SK-N-SH treated with all-trans-retinoic acid at 6 μM for 48 hours (cell line): ENCODE data around the gene PADI2.

ENCODE experiments used
- ATAC-seq: fragments of 200-7000 bp; cut with Tn5 transposase; 3 replicates; pipeline ENCODE4 v1.9.1; 2020; ENCODE audit warnings: mild to moderate bottlenecking, moderate library complexity
- ARNTL ChIP-seq: fragments of 450-650 bp; formaldehyde crosslinking; IDR thresholded peaks from 2 replicates; pipeline ENCODE4 v1.5.0; 2020; ENCODE audit warnings: low read depth, mild to moderate bottlenecking, moderate library complexity, borderline replicate concordance
- BACH2 ChIP-seq: fragments of 250-450 bp; sonication (Bioruptor Pico); IDR thresholded peaks from 2 replicates; pipeline ENCODE4 v1.9.0; 2021; ENCODE audit warnings: mild to moderate bottlenecking, borderline replicate concordance
- CSDC2 ChIP-seq: fragments of 250-450 bp; sonication (Bioruptor Pico); IDR thresholded peaks from 2 replicates; pipeline ENCODE4 v1.5.0; 2020; ENCODE audit warnings: mild to moderate bottlenecking, moderate library complexity
- ESRRG ChIP-seq: fragments of 250-450 bp; sonication (Bioruptor Pico); IDR thresholded peaks from 2 replicates; pipeline ENCODE4 v1.6.1; 2021; ENCODE audit warnings: mild to moderate bottlenecking
- GLIS3 ChIP-seq: fragments of 250-450 bp; sonication (Bioruptor Pico); IDR thresholded peaks from 2 replicates; pipeline ENCODE4 v1.5.0; 2020; ENCODE audit warnings: mild to moderate bottlenecking, moderate library complexity
- ISL1 ChIP-seq: fragments of 250-450 bp; sonication (Bioruptor Pico); IDR thresholded peaks from 2 replicates; pipeline ENCODE4 v2.1.2; 2022; ENCODE audit warnings: mild to moderate bottlenecking, moderate library complexity
- OSR1 ChIP-seq: fragments of 250-450 bp; sonication (Bioruptor Pico); IDR thresholded peaks from 2 replicates; pipeline ENCODE4 v1.8.0; 2022; ENCODE audit warnings: moderate library complexity, mild to moderate bottlenecking, inconsistent platforms
- PATZ1 ChIP-seq: fragments of 250-450 bp; sonication (Bioruptor Pico); IDR thresholded peaks from 2 replicates; pipeline ENCODE4 v1.8.0; 2020; ENCODE audit warnings: mild to moderate bottlenecking, moderate library complexity, borderline replicate concordance
- POU6F1 ChIP-seq: fragments of 250-450 bp; sonication (Bioruptor Pico); IDR thresholded peaks from 2 replicates; pipeline ENCODE4 v1.8.0; 2021; ENCODE audit warnings: low read depth, mild to moderate bottlenecking, moderate library complexity, borderline replicate concordance
- PPARA ChIP-seq: fragments of 250-450 bp; sonication (Bioruptor Pico); IDR thresholded peaks from 2 replicates; pipeline ENCODE4 v1.5.0; 2020; ENCODE audit warnings: mild to moderate bottlenecking, borderline replicate concordance
- RARB ChIP-seq: fragments of 250-450 bp; sonication (Bioruptor Pico); IDR thresholded peaks from 2 replicates; pipeline ENCODE4 v1.8.0; 2021; ENCODE audit warnings: mild to moderate bottlenecking, moderate library complexity
- TCF4 ChIP-seq: fragments of 250-450 bp; sonication (Bioruptor Pico); IDR thresholded peaks from 2 replicates; pipeline ENCODE4 v1.8.0; 2021; ENCODE audit warnings: mild to moderate bottlenecking, moderate library complexity, borderline replicate concordance
- TOX ChIP-seq: fragments of 250-450 bp; sonication (Bioruptor Pico); IDR thresholded peaks from 2 replicates; pipeline ENCODE4 v1.8.0; 2021; ENCODE audit warnings: mild to moderate bottlenecking, moderate library complexity, borderline replicate concordance
- ZC3H10 ChIP-seq: fragments of 250-450 bp; sonication (Bioruptor Pico); IDR thresholded peaks from 2 replicates; pipeline ENCODE4 v1.5.1; 2021; ENCODE audit warnings: mild to moderate bottlenecking, moderate library complexity
- ZFP3 ChIP-seq: fragments of 250-450 bp; sonication (Bioruptor Pico); IDR thresholded peaks from 2 replicates; pipeline ENCODE4 v1.5.0; 2020; ENCODE audit warnings: mild to moderate bottlenecking, moderate library complexity
- ZFP30 ChIP-seq: fragments of 450-650 bp; formaldehyde crosslinking; IDR thresholded peaks from 2 replicates; pipeline ENCODE4 v1.5.0; 2022; ENCODE audit warnings: mild to moderate bottlenecking, moderate library complexity
- ZNF565 ChIP-seq: fragments of 450-650 bp; formaldehyde crosslinking; conservative IDR thresholded peaks from 2 replicates; pipeline ENCODE4 v1.5.0; 2020; ENCODE audit warnings: low read depth, mild to moderate bottlenecking, moderate library complexity
- ZNF70 ChIP-seq: fragments of 450-650 bp; formaldehyde crosslinking; IDR thresholded peaks from 2 replicates; pipeline ENCODE4 v1.5.0; 2020; ENCODE audit warnings: mild to moderate bottlenecking, moderate library complexity
- ZNF8 ChIP-seq: fragments of 450-650 bp; formaldehyde crosslinking; IDR thresholded peaks from 2 replicates; pipeline ENCODE4 v1.5.0; 2020; ENCODE audit warnings: mild to moderate bottlenecking, moderate library complexity
- TF ChIP-seq, protein P1 (sequence below): fragments of 250-450 bp; sonication (Bioruptor Pico); IDR thresholded peaks from 2 replicates; pipeline ENCODE4 v1.5.1; 2021; ENCODE audit warnings: mild to moderate bottlenecking, moderate library complexity
- TF ChIP-seq, protein P2 (sequence below): fragments of 250-450 bp; sonication (Bioruptor Pico); IDR thresholded peaks from 2 replicates; pipeline ENCODE4 v1.5.1; 2020; ENCODE audit warnings: low read depth, mild to moderate bottlenecking, moderate library complexity

The PADI2 gene

DNA sequence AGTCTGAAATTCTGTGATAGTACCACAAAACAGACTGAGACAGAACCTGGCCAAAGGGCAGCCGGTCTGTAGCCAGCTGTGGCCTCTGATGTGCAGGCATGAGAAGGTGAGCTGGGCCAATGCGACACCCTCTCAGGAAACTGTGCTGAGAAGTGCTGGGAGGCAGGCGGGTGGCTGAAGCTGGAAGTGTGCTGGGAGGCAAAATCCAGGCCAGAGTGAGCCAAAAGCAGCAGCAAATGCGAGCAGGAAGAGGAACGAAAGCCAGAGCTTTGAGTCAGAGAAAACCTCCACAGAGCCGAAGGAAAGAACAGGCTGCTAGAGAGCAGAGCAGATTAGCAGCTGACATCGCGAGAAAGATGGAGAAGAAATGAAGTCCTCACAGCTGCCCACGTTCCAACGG, 97.4 kb downstream of the PADI2 start (continued):
- TF ChIP-seq, protein P1, sequence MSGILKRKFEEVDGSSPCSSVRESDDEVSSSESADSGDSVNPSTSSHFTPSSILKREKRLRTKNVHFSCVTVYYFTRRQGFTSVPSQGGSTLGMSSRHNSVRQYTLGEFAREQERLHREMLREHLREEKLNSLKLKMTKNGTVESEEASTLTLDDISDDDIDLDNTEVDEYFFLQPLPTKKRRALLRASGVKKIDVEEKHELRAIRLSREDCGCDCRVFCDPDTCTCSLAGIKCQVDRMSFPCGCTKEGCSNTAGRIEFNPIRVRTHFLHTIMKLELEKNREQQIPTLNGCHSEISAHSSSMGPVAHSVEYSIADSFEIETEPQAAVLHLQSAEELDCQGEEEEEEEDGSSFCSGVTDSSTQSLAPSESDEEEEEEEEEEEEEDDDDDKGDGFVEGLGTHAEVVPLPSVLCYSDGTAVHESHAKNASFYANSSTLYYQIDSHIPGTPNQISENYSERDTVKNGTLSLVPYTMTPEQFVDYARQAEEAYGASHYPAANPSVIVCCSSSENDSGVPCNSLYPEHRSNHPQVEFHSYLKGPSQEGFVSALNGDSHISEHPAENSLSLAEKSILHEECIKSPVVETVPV = no peak
- TF ChIP-seq ISL1 (CRISPR knock-in tag) = no peak

GRCh38 chr1:17020502-17020901, 98.7 kb downstream of the PADI2 start:
- TF ChIP-seq POU6F1 (CRISPR knock-in tag) (no peak), CSDC2 (CRISPR knock-in tag) (no peak), ZNF70 (CRISPR knock-in tag) (no peak), OSR1 (no peak), PPARA (CRISPR knock-in tag) (no peak), ZNF565 (CRISPR knock-in tag) (no peak), PATZ1 (CRISPR knock-in tag) (no peak)
- TF ChIP-seq, protein P1 = no peak
- no peak for ATAC-seq

DNA sequence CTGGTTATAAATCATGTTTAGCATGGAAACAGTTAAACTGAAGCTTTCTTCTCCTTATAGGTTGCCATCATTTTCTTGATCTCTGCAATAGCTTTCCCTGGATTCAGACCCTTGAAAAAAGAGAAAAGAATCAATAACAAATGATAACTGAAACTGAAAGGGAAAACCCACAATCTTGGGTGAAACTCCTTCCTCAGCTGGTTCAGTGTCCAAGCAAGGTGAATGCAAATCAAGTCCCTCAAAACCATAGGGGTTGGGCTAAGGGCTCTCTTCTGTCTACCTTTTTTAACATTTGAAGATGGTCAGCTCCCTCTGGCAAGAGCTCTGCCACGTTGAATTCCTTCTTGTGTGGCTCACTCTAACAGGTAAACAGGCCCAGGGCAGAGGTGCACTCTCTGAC, 100.4 kb downstream of the PADI2 start:
- ATAC-seq = no peak
- no peak for TF ChIP-seq ARNTL (CRISPR knock-in tag)
- no peak for TF ChIP-seq PATZ1 (CRISPR knock-in tag)
- TF ChIP-seq CSDC2 (CRISPR knock-in tag) = no peak
- TF ChIP-seq POU6F1 (CRISPR knock-in tag) = no peak
- TF ChIP-seq ZFP3 = no peak
- TF ChIP-seq ZFP30 (CRISPR knock-in tag) = no peak
- TF ChIP-seq ZNF565 (CRISPR knock-in tag) = no peak
- TF ChIP-seq GLIS3 (CRISPR knock-in tag) = no peak
- no peak for TF ChIP-seq ZNF70 (CRISPR knock-in tag)
- no peak for TF ChIP-seq RARB (CRISPR knock-in tag)
- no peak for TF ChIP-seq ZC3H10 (CRISPR knock-in tag)
- no peak for TF ChIP-seq ZNF8
- no peak for TF ChIP-seq BACH2
- TF ChIP-seq ISL1 (CRISPR knock-in tag) = no peak
- no peak for TF ChIP-seq TOX
- TF ChIP-seq, protein P2, sequence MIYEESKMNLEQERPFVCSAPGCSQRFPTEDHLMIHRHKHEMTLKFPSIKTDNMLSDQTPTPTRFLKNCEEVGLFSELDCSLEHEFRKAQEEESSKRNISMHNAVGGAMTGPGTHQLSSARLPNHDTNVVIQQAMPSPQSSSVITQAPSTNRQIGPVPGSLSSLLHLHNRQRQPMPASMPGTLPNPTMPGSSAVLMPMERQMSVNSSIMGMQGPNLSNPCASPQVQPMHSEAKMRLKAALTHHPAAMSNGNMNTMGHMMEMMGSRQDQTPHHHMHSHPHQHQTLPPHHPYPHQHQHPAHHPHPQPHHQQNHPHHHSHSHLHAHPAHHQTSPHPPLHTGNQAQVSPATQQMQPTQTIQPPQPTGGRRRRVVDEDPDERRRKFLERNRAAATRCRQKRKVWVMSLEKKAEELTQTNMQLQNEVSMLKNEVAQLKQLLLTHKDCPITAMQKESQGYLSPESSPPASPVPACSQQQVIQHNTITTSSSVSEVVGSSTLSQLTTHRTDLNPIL (CRISPR knock-in tag) = no peak
- no peak for TF ChIP-seq TCF4 (CRISPR knock-in tag)
- no peak for TF ChIP-seq ESRRG (CRISPR knock-in tag)
